PC-3 (cell line): ENCODE measurements around the gene EIF5A2. TPM values are rescaled to one million over a fixed set of nuclear protein-coding genes. Genes with fewer than 3 reads are reported as not detected.

ENCODE experiments used
- ATAC-seq: fragments of 200-7000 bp; cut with Tn5 transposase; 2 replicates; pipeline ENCODE4 v1.9.1; 2020; ENCODE audit warnings: mild to moderate bottlenecking, moderate library complexity
- BruUV-seq: library from RNA; stranded (reverse); fragments of 400-500 nt; replicated peaks from 2 replicates; lab custom pipeline; 2021; lab: Mats Ljungman, UMichigan
- CTCF ChIA-PET: fragments of 300-600 bp; sonication (Branson Sonifier 250); formaldehyde crosslinking; loops from one replicate; lab custom pipeline; 2022; ENCODE audit warnings: antibody characterized with exemption; lab: Charles Lee
- POLR2A ChIA-PET: fragments of 300-600 bp; sonication (Branson Sonifier 250); formaldehyde crosslinking; loops from one replicate; lab custom pipeline; 2022; ENCODE audit warnings: antibody characterized with exemption; ENCODE audit not compliant: unreplicated experiment; lab: Charles Lee
- DNase-seq: peaks from one replicate; pipeline ENCODE4 v3.0.0-alpha.2; 2015
- H2AFZ ChIP-seq: fragments of 300-600 bp; sonication (generic); 2 replicates; pipeline ENCODE4 v1.6.0; 2016; ENCODE audit warnings: antibody characterized with exemption, low read length
- H3F3A ChIP-seq: fragments of 300-600 bp; sonication (generic); one replicate; pipeline ENCODE4 v1.6.0; 2017; ENCODE audit warnings: antibody characterized with exemption, low read length, control low read depth, mild to moderate bottlenecking; ENCODE audit not compliant: unreplicated experiment
- H3K27ac ChIP-seq: fragments of 300-600 bp; sonication (generic); 2 replicates; pipeline ENCODE4 v1.5.1; 2016; ENCODE audit warnings: mild to moderate bottlenecking, low read length
- H3K27me3 ChIP-seq: fragments of 300-600 bp; sonication (generic); 2 replicates; pipeline ENCODE4 v1.6.1; 2016; ENCODE audit warnings: low read length, mixed read lengths
- H3K36me3 ChIP-seq: fragments of 300-600 bp; sonication (generic); 2 replicates; pipeline ENCODE4 v1.6.1; 2016; ENCODE audit warnings: low read depth, mixed run types, low read length, mixed read lengths
- H3K4me1 ChIP-seq: fragments of 300-600 bp; sonication (generic); 2 replicates; pipeline ENCODE4 v1.5.1; 2016; ENCODE audit warnings: low read length; ENCODE audit not compliant: insufficient read depth
- H3K4me2 ChIP-seq: fragments of 300-600 bp; sonication (generic); 2 replicates; pipeline ENCODE4 v1.6.0; 2016; ENCODE audit warnings: low read length
- H3K4me3 ChIP-seq: fragments of 300-600 bp; sonication (generic); 2 replicates; pipeline ENCODE4 v1.5.1; 2016; ENCODE audit warnings: mild to moderate bottlenecking, low read length, mixed read lengths
- H3K79me2 ChIP-seq: fragments of 300-600 bp; sonication (generic); 2 replicates; pipeline ENCODE4 v1.6.1; 2017; ENCODE audit warnings: low read length, mixed read lengths
- H3K9ac ChIP-seq: fragments of 300-600 bp; sonication (generic); 2 replicates; pipeline ENCODE4 v1.6.0; 2016; ENCODE audit warnings: mild to moderate bottlenecking, low read length
- H3K9me2 ChIP-seq: fragments of 300-600 bp; sonication (generic); replicated peaks from 2 replicates; pipeline ENCODE4 v1.6.1; 2016; ENCODE audit warnings: mixed run types, low read length, mixed read lengths
- H3K9me3 ChIP-seq: fragments of 300-600 bp; sonication (generic); 2 replicates; pipeline ENCODE4 v1.6.1; 2016; ENCODE audit warnings: low read length, mixed read lengths
- H4K20me1 ChIP-seq: fragments of 300-600 bp; sonication (generic); 2 replicates; pipeline ENCODE4 v1.6.1; 2016; ENCODE audit warnings: low read length, mixed read lengths
- CTCF ChIP-seq: fragments of 300-600 bp; sonication (generic); conservative IDR thresholded peaks from 2 replicates; pipeline ENCODE4 v1.5.1; 2017; ENCODE audit warnings: antibody characterized with exemption, low read depth, mild to moderate bottlenecking, low read length
- EZH2 ChIP-seq: fragments of 300-600 bp; sonication (generic); IDR thresholded peaks from one replicate; pipeline ENCODE4 v1.6.1; 2017; ENCODE audit warnings: antibody characterized with exemption, mild to moderate bottlenecking, low read length; ENCODE audit not compliant: unreplicated experiment
- EZH2phosphoT487 ChIP-seq: fragments of 300-600 bp; sonication (generic); IDR thresholded peaks from 2 replicates; pipeline ENCODE4 v1.6.1; 2018; ENCODE audit warnings: mild to moderate bottlenecking, antibody characterized with exemption, low read length, borderline replicate concordance
- intact Hi-C: fragments of 100-400 bp; cut with micrococcal nuclease; formaldehyde crosslinking; loops from 2 replicates; pipeline ENCODE4 v1.9.0; 2023
- total RNA-seq: library from RNA; depleted of rRNA; stranded (reverse); fragments of >200 nt; gene quantifications from 2 replicates; pipeline ENCODE4 v1.2.3, GENCODE V29; 2014

The EIF5A2 gene
- total RNA-seq, 1 experiment from 2014 or later, result 11.1 TPM

- Histone ChIP-seq H3K9ac (no peak overlapping the region), H4K20me1 (no peaks in the 10 kb centered on the region), H2AFZ (no peak overlapping the region), H3K4me1 (no peaks in the 10 kb centered on the region), H3K79me2 (no peaks in the 10 kb centered on the region), H3K4me2 (no peak overlapping the region), H3F3A (no peaks in the 10 kb centered on the region), H3K36me3 (no peaks in the 10 kb centered on the region), H3K4me3 (no peak overlapping the region), H3K27ac (no peak overlapping the region), H3K9me3 (no peaks in the 10 kb centered on the region), H3K9me2 (no peaks in the 10 kb centered on the region), H3K27me3 (no peaks in the 10 kb centered on the region)
- CTCF ChIA-PET, result interaction anchor here (0.5 to 1.1 kb wide), 10 partner anchors 13 to 642 kb away, joined by 3 to 13 read pairs (median 6); no protein-coding TSS in a partner anchor
- ATAC-seq, result peak; percentile 63
- intact Hi-C loops, result loop anchor here (1.0 to 5.0 kb wide), 5 partner anchors 34 to 661 kb away; no protein-coding TSS in a partner anchor
- TF ChIP-seq EZH2, result no peak
- TF ChIP-seq CTCF, result peak; percentile 83
- no peak for TF ChIP-seq EZH2phosphoT487
- POLR2A ChIA-PET, result no interaction called here
- no TSS peak for BruUV-seq
- DNase-seq, result peak; percentile 75
These were observed 60.0 kb downstream of the EIF5A2 start for GRCh38 chr3:170848292-170848917.

GRCh38 chr3:170844377-170844776 is 64.1 kb downstream of the EIF5A2 start:
- no peaks in the 10 kb centered on the region for H3K27me3 ChIP-seq
- H3K36me3 ChIP-seq, result no peaks in the 10 kb centered on the region
- H3K79me2 ChIP-seq, result no peaks in the 10 kb centered on the region
- CTCF ChIA-PET, result no interaction called here
- no peaks in the 10 kb centered on the region for H3K9me3 ChIP-seq
- H3K9me2 ChIP-seq, result no peaks in the 10 kb centered on the region
- no peak overlapping the region for H3K4me2 ChIP-seq
- no peak overlapping the region for H3K9ac ChIP-seq
- no peak for DNase-seq
- H2AFZ ChIP-seq, result peak overlapping the region; percentile 23; the same call in 1 of the 2 replicates
- no peaks in the 10 kb centered on the region for H3K4me1 ChIP-seq
- no peaks in the 10 kb centered on the region for H4K20me1 ChIP-seq
- no peak for ATAC-seq
- H3K4me3 ChIP-seq, result no peak overlapping the region
- POLR2A ChIA-PET, result no interaction called here
- BruUV-seq, result no TSS peak
- intact Hi-C loops, result no loop called here
- TF ChIP-seq CTCF (no peak), EZH2phosphoT487 (no peak), EZH2 (no peak)
- H3F3A ChIP-seq, result no peaks in the 10 kb centered on the region
- H3K27ac ChIP-seq, result no peak overlapping the region

GRCh38 chr3:170840291-170840859 is 68.1 kb downstream of the EIF5A2 start:
- Histone ChIP-seq H4K20me1 (no peaks in the 10 kb centered on the region), H3K4me2 (no peak overlapping the region), H3K4me1 (no peaks in the 10 kb centered on the region), H3K36me3 (no peaks in the 10 kb centered on the region), H3K9me2 (no peaks in the 10 kb centered on the region), H3K27me3 (no peaks in the 10 kb centered on the region), H3K27ac (no peak overlapping the region), H3K9ac (no peak overlapping the region), H3F3A (no peaks in the 10 kb centered on the region), H3K9me3 (no peaks in the 10 kb centered on the region), H2AFZ (no peak overlapping the region), H3K79me2 (no peaks in the 10 kb centered on the region), H3K4me3 (no peak overlapping the region)
- ChIA-PET POLR2A (no interaction called here), CTCF (no interaction called here)
- no TSS peak for BruUV-seq
- no peak for TF ChIP-seq EZH2phosphoT487
- no peak for TF ChIP-seq CTCF
- TF ChIP-seq EZH2, result no peak
- no peak for ATAC-seq
- intact Hi-C loops, result no loop called here
- no peak for DNase-seq
